AG08396 (cell line): ENCODE data around the gene NASP.

ENCODE experiments used
- DNase-seq: peaks from one replicate; pipeline ENCODE4 v3.0.0; 2012; ENCODE audit warnings: low spot score, mixed read lengths

NASP gene

DNA sequence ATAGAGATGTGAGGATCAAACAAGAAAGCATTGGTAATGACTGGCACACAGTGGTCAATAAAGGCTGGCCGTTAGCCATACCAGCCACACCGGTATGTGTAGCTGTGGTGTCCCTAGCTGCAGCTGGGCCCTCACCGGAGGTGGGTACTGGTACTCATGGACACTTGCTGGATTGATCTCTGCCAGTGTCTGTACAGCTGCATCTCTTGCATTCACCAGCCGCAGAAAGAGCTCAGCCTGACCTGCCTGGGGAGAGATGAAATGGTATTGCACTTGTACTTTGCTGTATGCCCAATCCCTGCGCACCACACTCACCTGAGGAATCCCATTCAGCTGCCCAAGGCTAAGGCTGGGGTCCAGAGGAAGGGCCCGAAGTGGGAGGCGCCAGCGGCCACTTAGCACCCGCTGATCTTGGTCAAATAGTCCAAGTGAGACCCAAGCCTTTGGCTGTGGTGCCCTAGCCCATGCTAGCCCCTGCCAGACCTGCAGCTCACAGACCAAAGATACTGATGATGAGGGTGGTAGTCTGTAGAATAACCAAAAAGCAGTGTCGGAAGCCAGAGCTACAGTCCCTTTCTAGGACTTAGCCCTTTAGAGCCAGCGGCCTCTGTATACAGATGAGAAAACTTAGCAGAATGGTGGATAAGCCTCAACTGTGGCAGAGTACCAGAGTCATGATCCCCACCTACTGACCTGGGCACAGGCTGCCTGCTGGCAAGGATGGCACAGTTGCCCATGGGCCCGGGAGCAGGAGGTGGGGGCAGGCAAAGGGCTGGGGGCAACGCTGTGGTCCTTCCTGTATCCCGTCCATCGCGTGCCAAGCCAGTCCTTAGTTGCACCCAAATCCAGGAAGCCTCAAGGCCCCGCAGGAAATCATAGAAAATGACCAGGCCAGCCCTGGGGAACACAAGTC, 37.0 kb downstream of the NASP start:
- DNase-seq, result no peak

DNA sequence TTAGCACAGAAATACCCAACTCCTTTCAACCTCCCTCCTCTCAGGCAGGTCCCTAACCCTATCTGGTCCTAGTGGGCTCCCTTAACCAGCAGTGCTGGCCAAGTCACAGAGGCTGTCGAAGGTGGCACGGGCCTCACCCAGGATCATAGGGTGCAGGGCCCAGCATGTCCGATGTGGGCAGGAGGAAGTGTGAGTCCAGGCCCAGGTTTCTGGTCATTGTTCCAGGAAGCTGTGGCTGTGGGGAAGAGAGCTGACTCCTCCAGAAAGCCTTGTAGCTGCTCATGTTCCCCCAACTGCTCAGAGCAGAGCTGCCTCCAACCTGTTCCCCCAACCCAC, 37.6 kb downstream of the NASP start:
- no peak for DNase-seq

GRCh38 chr1:45621895-45622523, 38.2 kb downstream of the NASP start:
- DNase-seq, result peak; percentile 31

DNA sequence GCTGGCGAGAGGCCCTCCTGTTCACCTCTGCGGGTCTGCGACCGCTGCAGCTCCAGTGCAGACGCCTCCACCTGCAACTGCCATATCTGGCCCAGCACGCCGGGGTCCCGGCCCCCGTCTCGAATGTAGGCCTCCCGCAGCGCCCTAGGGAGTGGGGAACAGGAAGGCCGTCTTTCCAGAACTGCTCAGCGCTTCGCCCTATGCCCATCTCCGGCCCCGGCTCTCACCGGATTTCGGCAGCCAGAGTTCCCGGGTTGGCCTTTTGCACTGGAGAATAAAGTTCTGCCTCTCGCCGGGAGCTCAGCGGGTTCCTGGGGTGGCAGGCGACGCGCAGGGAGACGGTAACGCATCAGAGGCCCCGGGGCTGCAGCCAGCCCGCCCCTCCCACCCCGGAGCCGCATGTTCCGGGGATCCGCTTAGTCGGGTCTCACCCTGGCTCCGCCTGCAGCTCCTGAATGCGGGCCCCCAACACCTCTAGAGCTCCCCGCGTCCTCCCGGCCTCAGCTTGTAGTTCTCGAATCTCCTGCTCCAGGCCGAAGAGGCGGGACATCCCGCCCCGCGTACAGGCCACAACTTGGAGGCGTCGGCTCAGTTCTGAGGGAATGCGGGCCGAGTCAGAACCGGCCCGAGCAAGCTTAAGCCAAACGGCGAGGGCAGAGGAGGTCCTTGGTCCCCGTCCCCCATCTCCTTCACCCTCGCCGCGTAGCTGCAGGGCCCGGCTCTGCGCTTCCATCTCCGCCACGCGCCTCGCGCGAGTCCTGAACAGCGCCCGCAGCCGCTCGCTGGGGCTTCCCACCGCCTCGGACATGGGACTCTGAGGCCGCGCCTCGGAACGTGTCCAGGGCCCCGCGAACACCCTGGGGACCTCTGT, 38.9 kb downstream of the NASP start:
- DNase-seq, result peak; percentile 27

DNA sequence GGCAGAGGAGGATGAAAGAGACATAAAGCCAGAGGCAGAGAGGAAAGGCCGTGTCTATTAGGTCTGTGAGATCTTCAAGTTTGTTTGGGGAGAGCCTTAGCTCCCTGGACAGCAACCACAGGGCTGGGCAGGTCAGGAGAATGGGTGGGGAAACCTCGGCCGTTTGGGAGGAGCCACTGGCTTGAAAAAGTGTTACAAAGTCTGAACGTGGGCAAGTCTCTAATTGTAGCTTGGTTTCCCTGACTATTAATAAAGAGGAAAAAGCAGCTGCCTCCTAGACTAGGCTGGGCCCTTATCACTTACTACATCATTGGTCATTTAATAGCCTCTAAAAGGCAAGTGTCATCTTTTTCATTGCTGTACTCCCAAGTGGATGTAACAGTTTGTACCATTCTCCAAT, 40.1 kb downstream of the NASP start, which contains the start of gene CCDC17:
Gene CCDC17 (minus strand): TSS at position 83 of the 400 bp plus-strand sequence. CDS start 145 bp downstream, outside the sequence.
- peak; percentile 34 for DNase-seq

DNA sequence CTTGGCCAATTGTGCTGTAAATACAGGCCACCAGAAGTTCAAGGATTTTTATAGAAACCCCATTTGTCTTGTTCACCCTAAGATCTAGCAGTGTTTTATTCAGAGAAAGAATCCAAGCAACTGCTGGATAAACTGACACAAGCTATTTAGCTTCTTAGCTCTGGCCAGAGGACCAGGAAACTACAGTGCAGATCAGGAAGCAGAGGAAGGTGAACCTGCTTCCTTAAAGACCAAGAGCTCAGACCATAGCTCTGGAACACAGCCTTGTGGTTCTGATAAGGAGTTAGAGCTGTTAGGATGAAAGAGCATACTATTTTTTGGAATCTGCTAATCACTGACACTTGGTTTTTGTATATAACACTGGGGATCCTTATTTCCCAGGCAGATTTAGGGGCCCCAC, 45.2 kb downstream of the NASP start:
- DNase-seq, result no peak

GRCh38 chr1:45630429-45630828, 46.6 kb downstream of the NASP start:
- no peak for DNase-seq

DNA sequence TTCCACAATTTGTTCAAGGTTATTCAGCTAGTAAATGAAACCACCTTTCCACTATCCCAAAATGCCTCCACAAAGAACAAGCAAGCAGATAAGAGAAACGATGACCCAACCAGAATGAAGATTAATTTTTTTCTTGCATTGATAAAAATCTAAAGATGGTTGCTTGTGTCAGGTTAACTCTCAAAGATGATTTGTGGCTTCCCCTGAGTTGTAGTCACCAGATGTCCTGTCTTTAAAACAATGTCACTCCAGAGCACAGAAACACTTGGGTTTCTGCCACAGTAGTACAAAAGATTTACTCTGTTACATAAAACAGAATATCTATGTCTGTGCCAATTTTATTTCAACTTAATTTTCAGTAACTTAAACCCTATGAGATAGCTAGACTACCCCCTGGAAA, 51.4 kb downstream of the NASP start:
- no peak for DNase-seq

- DNase-seq, result no peak
These were observed 56.5 kb downstream of the NASP start for GRCh38 chr1:45640293-45640692.

DNA sequence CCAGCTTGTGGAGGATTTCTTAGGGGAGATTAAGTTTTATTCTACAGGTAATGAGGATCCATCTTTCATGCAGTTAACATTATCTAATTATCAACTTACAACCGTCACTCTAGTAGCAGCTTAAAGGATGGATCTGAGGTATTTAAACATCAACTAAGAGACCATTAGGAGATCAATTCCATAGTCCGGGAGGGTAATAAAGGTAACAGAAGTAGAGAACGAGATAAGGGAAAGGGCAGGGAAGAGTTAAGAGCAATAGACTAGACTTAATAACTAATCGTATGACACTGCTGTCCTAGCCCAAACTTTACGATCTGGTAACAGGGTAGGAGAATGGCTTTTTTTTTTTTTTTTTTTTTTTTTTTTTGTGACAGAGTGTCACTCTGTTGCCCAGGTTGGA, 59.5 kb downstream of the NASP start:
- no peak for DNase-seq

DNA sequence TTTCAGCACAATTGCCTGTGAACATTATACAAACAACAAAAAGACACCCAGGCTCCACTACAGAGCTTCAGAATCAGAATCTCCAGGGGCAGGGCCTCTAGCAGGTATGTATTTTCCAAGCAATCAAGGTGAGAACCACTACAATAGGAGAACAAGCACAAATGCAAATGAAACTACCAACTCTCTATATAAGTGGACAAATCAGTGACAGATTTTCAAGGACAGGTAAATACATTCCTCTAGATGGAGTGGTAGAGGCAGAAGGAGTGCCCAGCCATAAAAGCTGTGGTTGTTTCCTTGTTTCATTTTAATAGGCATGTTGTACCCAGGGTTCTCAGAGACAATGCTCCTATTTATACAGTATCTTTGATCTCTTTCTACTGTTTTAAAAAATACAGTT, 60.1 kb downstream of the NASP start:
- DNase-seq, result no peak

DNA sequence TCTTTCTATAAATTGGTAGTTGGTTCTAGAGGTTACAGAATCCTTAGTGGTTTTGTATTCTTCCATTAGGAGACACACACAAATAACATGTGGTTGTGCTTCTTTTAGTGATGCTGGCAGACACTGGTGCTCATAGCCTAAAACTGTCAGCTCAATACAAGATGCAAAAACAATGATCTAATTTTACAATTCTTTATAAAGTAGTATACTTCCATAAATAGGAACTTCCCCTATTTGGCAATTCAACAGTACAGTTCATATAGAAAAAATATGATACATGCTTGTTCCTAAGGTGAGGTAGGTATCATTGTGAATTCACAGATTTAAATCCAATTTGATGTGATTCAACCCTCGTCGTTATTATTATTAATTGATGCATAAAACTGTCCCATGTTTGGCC, 60.8 kb downstream of the NASP start:
- DNase-seq, result no peak

DNA sequence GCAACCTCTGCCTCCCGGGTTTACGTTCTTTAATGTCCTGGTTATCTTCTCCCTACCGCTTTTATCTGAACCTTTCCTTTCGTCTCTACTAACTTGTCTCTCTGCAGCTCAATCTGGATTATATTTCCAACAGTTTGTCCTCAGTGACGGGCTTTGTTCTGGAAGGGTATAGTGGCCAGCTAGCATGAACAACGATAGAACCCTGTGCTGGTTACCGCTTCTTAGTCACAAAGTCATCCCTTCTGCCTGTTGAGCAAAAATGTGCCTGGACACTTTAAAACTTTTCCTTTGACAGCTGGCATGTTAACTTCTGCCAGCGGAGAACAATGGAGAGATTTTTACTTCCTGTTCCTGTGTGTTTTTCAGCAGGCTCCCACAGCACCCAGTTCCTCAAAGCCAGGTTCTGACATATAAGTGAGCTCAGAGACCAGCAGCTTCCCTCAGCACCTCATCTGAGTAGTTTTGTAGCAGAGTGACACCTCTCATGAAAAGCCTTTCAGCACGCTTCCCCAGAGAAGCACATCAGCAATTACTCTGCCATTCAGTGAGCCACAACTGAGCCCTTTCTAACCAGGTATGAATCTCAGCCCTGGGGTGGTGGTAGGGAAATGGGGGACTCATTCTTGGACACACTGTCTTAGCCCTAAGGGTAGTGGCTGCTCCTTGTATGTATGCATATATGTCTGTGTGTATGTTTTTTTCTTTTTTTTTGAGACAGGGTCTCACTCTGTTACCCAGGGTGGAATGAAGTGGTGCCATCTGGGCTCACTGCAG, 63.6 kb downstream of the NASP start:
- no peak for DNase-seq

DNA sequence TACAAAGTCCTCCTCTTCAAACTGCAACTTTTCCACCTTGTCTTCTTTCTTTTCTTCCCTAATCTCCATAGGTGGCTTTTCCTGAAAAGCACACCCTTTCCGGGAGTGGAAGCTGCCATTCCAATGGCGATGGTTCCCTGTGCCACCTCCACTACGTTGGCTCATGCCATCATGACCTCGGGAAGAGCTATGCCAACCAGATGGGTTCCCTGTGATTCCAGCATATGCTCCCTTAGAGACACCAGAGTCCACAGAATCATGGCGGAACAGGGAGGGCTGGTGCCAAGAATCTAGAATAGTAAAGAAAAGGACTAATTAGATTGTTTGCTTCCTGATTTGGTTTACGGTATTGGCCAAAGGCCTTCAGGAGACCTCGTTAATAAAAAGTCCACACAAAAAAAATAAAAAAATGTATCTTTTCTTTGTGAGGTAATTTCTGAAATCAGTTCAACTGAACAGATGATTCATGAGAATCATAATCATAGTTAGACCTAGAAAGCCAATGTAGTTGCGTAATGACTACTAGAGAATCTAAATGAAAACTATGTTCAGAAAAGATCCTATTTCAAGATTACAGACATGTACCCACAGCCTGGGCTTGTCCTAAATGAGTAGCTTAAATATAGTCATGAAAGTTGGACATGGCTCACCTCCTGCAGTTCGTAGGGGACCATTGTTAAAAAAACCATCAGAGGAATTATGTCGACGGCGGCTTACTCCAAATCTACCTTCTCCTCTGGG, 70.9 kb downstream of the NASP start:
- DNase-seq, result no peak

- no peak for DNase-seq
These were observed 72.9 kb downstream of the NASP start for GRCh38 chr1:45656573-45657226.

GRCh38 chr1:45658171-45658570, 74.3 kb downstream of the NASP start:
- DNase-seq, result no peak

GRCh38 chr1:45659222-45659621, 75.4 kb downstream of the NASP start:
- DNase-seq, result no peak

DNA sequence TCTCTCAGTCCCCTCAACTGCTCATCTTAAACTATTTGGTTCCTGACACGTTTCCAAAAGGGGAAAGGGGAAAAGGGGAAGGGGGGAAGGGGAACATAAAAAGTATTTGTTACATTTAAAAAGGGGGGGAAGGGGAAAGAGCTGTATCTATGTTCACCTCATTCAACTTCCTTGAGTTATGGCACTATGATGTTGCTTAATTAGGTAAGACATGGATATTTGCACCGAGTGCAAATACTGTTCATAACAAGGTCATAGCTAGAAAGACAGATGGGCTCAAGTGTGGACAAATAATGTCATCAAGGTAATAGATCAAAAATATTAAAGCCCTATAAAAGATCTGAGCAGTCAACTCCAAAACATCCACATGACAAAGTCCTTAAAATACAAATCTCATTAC, 76.5 kb downstream of the NASP start:
- DNase-seq, result no peak

- DNase-seq, result no peak
These were observed 83.0 kb downstream of the NASP start for GRCh38 chr1:45666836-45667235.

DNA sequence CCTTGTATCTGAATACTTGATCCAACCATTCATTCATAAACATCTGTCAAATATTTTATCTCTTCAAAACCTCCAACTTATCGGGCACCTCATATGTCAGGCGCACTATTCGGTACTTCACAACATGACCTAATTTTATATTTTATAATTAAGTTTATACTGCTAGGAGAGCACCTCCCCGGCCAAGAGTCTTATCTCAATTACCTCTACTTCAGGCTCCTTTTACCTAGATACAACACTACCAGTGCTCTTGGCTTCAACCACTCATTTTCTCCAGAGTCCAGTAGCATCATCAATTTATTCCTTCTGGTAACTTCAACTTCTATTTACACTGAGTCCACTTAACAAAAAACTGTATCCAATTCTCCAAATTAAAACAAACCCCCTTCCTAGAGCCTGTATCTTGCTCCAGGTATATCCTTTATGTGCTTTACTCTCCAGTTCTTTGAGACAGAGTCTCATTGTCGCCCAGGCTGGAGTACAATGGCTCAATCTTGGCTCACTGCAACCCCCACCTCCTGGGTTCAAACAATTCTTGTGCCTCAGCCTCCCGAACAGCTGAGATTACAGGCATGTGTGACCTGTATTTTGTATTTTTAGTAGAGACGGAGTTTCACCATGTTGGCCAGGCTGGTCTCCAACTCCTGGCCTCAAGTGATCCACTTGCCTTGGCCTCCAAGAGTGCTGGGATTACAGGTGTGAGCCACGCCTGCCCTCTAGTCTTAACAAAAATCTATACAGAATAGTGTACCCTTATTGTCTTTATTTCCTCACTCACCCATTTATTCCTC, 83.7 kb downstream of the NASP start:
- no peak for DNase-seq
